Peyer's patch (tissue), 4 donors: ENCODE results near the gene ALDH1A2.

Source experiments
- CTCF ChIP-seq, 6 experiments: fragments of 450-650 bp in 4 of 6; fragments of 200-600 bp in 2 of 6; sonication (generic) in 1 of 6; IDR thresholded peaks; one replicate each; pipeline ENCODE4 v1.5.1; 2017 to 2019; ENCODE audit warnings: antibody characterized with exemption in 6 of 6, mild to moderate bottlenecking in 3 of 6, moderate library complexity in 1 of 6
- POLR2A ChIP-seq, 2 donors: fragments of 450-650 bp; IDR thresholded peaks; one replicate each; pipeline ENCODE4 v1.5.1; 2017; ENCODE audit warnings: antibody characterized with exemption in 2 of 2, mild to moderate bottlenecking in 2 of 2, moderate library complexity in 2 of 2

GRCh38 chr15:58109419-58109818 lies 43.9 kb upstream of the ALDH1A2 start:
- TF ChIP-seq CTCF (IDR thresholded peaks at IDR 0.05) (no peak), POLR2A (IDR thresholded peaks at IDR 0.05) (no peak)
